SU-DHL-6 (cell line): ENCODE data around the gene THEMIS.

Experiments used
- H2AFZ ChIP-seq: fragments of 200-600 bp; sonication (generic); 2 replicates; pipeline ENCODE4 v1.6.1; 2014; ENCODE audit warnings: low read depth, mild to moderate bottlenecking, moderate library complexity, mixed read lengths, antibody characterized with exemption, low read length; ENCODE audit not compliant: severe bottlenecking
- H3F3A ChIP-seq: fragments of 200-600 bp; shearing (Covaris generic); 2 replicates; pipeline ENCODE4 v1.6.0; 2016; ENCODE audit warnings: antibody characterized with exemption, mild to moderate bottlenecking; ENCODE audit not compliant: insufficient read depth
- H3K27ac ChIP-seq: fragments of 200-600 bp; sonication (generic); 2 replicates; pipeline ENCODE4 v1.5.1; 2016; ENCODE audit warnings: low read depth, mild to moderate bottlenecking, low read length, moderate library complexity, mixed read lengths
- H3K27me3 ChIP-seq: fragments of 200-600 bp; sonication (generic), shearing (Covaris generic); 2 replicates; pipeline ENCODE4 v1.6.0; 2014; ENCODE audit warnings: mild to moderate bottlenecking, low read length
- H3K36me3 ChIP-seq: fragments of 200-600 bp; sonication (generic); 2 replicates; pipeline ENCODE4 v1.6.1; 2014; ENCODE audit warnings: mild to moderate bottlenecking, low read length, mixed read lengths
- H3K4me2 ChIP-seq: fragments of 300-600, 200-600 bp; shearing (Covaris generic), sonication (generic); 2 replicates; pipeline ENCODE4 v1.6.0; 2014; ENCODE audit warnings: low read length, low read depth, mild to moderate bottlenecking; ENCODE audit not compliant: poor library complexity, severe bottlenecking
- H3K4me3 ChIP-seq: fragments of 200-600 bp; sonication (generic); 2 replicates; pipeline ENCODE4 v1.5.1; 2014; ENCODE audit warnings: antibody characterized with exemption, low read length, mild to moderate bottlenecking, mixed read lengths; ENCODE audit not compliant: insufficient read depth, poor library complexity, severe bottlenecking
- H3K79me2 ChIP-seq: fragments of 200-600 bp; sonication (generic); 2 replicates; pipeline ENCODE4 v1.6.1; 2014; ENCODE audit warnings: mild to moderate bottlenecking, low read length, moderate library complexity; ENCODE audit not compliant: insufficient read depth
- H3K9ac ChIP-seq: fragments of 200-600 bp; sonication (generic); 2 replicates; pipeline ENCODE4 v1.7.0; 2014; ENCODE audit warnings: mild to moderate bottlenecking, low read length
- H3K9me2 ChIP-seq: fragments of 200-600 bp; sonication (generic); replicated peaks from 2 replicates; pipeline ENCODE4 v1.6.1; 2014; ENCODE audit warnings: low read length; ENCODE audit not compliant: insufficient read depth
- H3K9me3 ChIP-seq: fragments of 200-600 bp; sonication (generic); 2 replicates; pipeline ENCODE4 v1.6.1; 2014; ENCODE audit warnings: low read length, mixed read lengths; ENCODE audit not compliant: insufficient read depth
- H4K20me1 ChIP-seq: fragments of 200-600 bp; sonication (generic); 2 replicates; pipeline ENCODE4 v1.6.1; 2014; ENCODE audit warnings: low read depth, mild to moderate bottlenecking, antibody characterized with exemption, low read length, moderate library complexity, mixed read lengths
- CTCF ChIP-seq: fragments of 200-600 bp; sonication (generic); IDR thresholded peaks from one replicate; pipeline ENCODE4 v1.5.1; 2017; ENCODE audit warnings: antibody characterized with exemption, mild to moderate bottlenecking, low read length, moderate library complexity; ENCODE audit not compliant: insufficient read depth, poor library complexity, severe bottlenecking
- EZH2phosphoT487 ChIP-seq: fragments of 200-600 bp; sonication (generic), shearing (Covaris generic); conservative IDR thresholded peaks from 2 replicates; pipeline ENCODE4 v1.6.1; 2018; ENCODE audit warnings: mild to moderate bottlenecking, antibody characterized with exemption, low read length, moderate library complexity, mixed read lengths

THEMIS gene

GRCh38 chr6:127880429-127880828 is 20.4 kb downstream of the THEMIS start:
- Histone ChIP-seq H3K79me2 (no peaks in the 10 kb centered on the region), H3K9me3 (no peaks in the 10 kb centered on the region), H3K4me2 (no peak overlapping the region), H3K9ac (no peak overlapping the region), H3K27ac (no peak overlapping the region), H3K36me3 (no peaks in the 10 kb centered on the region), H3K27me3 (no peaks in the 10 kb centered on the region), H2AFZ (no peak overlapping the region), H3K9me2 (no peaks in the 10 kb centered on the region), H3F3A (no peaks in the 10 kb centered on the region), H4K20me1 (no peaks in the 10 kb centered on the region; the same call in 1 of the 2 replicates), H3K4me3 (no peak overlapping the region)
- TF ChIP-seq EZH2phosphoT487 (no peak), CTCF (no peak)

GRCh38 chr6:127879685-127880084 is 21.2 kb downstream of the THEMIS start:
- no peaks in the 10 kb centered on the region for H3K27me3 ChIP-seq
- TF ChIP-seq CTCF (no peak), EZH2phosphoT487 (no peak)
- H3K79me2 ChIP-seq: no peaks in the 10 kb centered on the region
- no peaks in the 10 kb centered on the region for H3K9me2 ChIP-seq
- no peak overlapping the region for H3K4me2 ChIP-seq
- no peaks in the 10 kb centered on the region for H3K36me3 ChIP-seq
- H3K9me3 ChIP-seq: no peaks in the 10 kb centered on the region
- H3K27ac ChIP-seq: no peak overlapping the region
- H2AFZ ChIP-seq: no peak overlapping the region
- H3K9ac ChIP-seq: no peak overlapping the region
- no peaks in the 10 kb centered on the region; the same call in 1 of the 2 replicates for H4K20me1 ChIP-seq
- no peak overlapping the region for H3K4me3 ChIP-seq
- H3F3A ChIP-seq: no peaks in the 10 kb centered on the region

- H3K36me3 ChIP-seq: no peaks in the 10 kb centered on the region
Measured at GRCh38 chr6:127878115-127878514, 22.7 kb downstream of the THEMIS start.

More at GRCh38 chr6:127878115-127878514, 22.7 kb downstream of the THEMIS start:
- no peaks in the 10 kb centered on the region for H3K79me2 ChIP-seq
- H3K9me3 ChIP-seq: no peaks in the 10 kb centered on the region
- H4K20me1 ChIP-seq: no peaks in the 10 kb centered on the region; the same call in 1 of the 2 replicates
- no peak for TF ChIP-seq EZH2phosphoT487
- no peak for TF ChIP-seq CTCF
- H3K9ac ChIP-seq: no peak overlapping the region
- H3K4me3 ChIP-seq: no peak overlapping the region
- no peaks in the 10 kb centered on the region for H3F3A ChIP-seq
- H3K27me3 ChIP-seq: no peaks in the 10 kb centered on the region
- no peaks in the 10 kb centered on the region for H3K9me2 ChIP-seq
- H2AFZ ChIP-seq: no peak overlapping the region
- H3K4me2 ChIP-seq: no peak overlapping the region
- no peak overlapping the region for H3K27ac ChIP-seq
